Tibial nerve (tissue), 4 donors: ENCODE measurements around the gene DOCK1. TPM values are rescaled to one million over a fixed set of nuclear protein-coding genes. Genes with fewer than 3 reads are reported as not detected.
A peak's percentile ranks its signal among the peaks of the same experiment; 100 is the strongest.

Experiments used
- DNase-seq, 2 donors: peaks; one replicate each; pipeline ENCODE4 v3.0.0-alpha.2; 2019; ENCODE audit warnings: low spot score in 2 of 2
- H3K27ac ChIP-seq, 4 donors: fragments of 200-600 bp; sonication (generic) in 3 of 4; one replicate each; pipeline ENCODE4 v1.5.1; 2017 to 2019; ENCODE audit warnings: mild to moderate bottlenecking in 1 of 4
- H3K27me3 ChIP-seq, 2 donors: fragments of 200-600 bp; sonication (generic) in 1 of 2; one replicate each; pipeline versions ENCODE4 v1.5.1 to v1.6.0; 2017 to 2019
- H3K36me3 ChIP-seq, 3 donors: fragments of 200-600 bp; sonication (generic); one replicate each; pipeline ENCODE4 v1.5.1; 2018 to 2019
- H3K4me1 ChIP-seq, 4 donors: fragments of 200-600 bp; sonication (generic) in 3 of 4; one replicate each; pipeline ENCODE4 v1.5.1; 2017 to 2019
- H3K4me3 ChIP-seq, 4 donors: fragments of 200-600 bp; sonication (generic) in 3 of 4; one replicate each; pipeline ENCODE4 v1.5.1; 2017 to 2019; ENCODE audit warnings: mild to moderate bottlenecking in 1 of 4, moderate library complexity in 1 of 4
- H3K9me3 ChIP-seq, 4 donors: fragments of 200-600 bp; sonication (generic) in 3 of 4; one replicate each; pipeline ENCODE4 v1.5.1; 2017 to 2019
- EP300 ChIP-seq, 2 donors: sonication (generic); formaldehyde crosslinking; IDR thresholded peaks; one replicate each; pipeline ENCODE4 v1.6.1; 2017; ENCODE audit warnings: antibody characterized with exemption in 2 of 2, mild to moderate bottlenecking in 1 of 2
- POLR2A ChIP-seq, 2 donors: fragments of 450-650 bp; IDR thresholded peaks; one replicate each; pipeline ENCODE4 v1.6.1; 2017; ENCODE audit warnings: antibody characterized with exemption in 2 of 2, mild to moderate bottlenecking in 2 of 2, moderate library complexity in 2 of 2
- WGBS, 2 donors: methylation state at CpG; one replicate each; pipeline ENCODE4 v1.1.5; 2018; 5-methylcytosine and 5-hydroxymethylcytosine counted together
- total RNA-seq, 4 donors: library from RNA; depleted of rRNA; stranded (reverse); fragments of >200 nt; gene quantifications; one replicate each; pipeline ENCODE4 v1.1.0, GENCODE V29; 2016
- TF ChIP-seq, protein P1 (sequence below), 5 experiments: fragments of 200-600 bp in 3 of 5; fragments of 450-650 bp in 2 of 5; sonication (generic) in 3 of 5; IDR thresholded peaks; one replicate each; pipeline ENCODE4 v1.5.1; 2016 to 2019; ENCODE audit warnings: antibody characterized with exemption in 5 of 5, mild to moderate bottlenecking in 3 of 5, moderate library complexity in 2 of 5

DOCK1 gene
- total RNA-seq, 4 donors from 2014 or later: 57.3 to 76.7 (median 63.7) TPM

DNA sequence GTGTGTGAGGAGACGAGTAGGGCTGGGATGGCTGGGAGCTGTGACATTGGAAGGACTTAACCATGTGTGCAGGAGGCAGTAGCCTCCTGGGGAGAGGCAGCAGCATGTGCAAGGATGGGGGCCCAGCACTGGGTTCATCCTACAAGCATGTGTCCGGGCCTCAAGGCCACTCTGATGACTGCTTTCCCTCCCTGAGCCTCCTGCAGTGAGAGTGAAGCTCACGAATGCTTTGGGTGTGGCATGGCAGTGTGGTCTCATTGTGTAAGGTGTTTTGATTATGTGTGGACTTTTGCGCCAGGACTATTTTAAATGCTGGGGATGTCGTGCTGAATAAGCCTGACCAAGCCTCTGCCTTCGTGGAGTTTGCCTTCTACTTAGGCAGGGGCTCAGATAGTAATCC lies 413.2 kb downstream of the DOCK1 start:
- Histone ChIP-seq H3K27me3 (no peaks in the 10 kb centered on the region), H3K27ac (no peak overlapping the region), H3K9me3 (no peaks in the 10 kb centered on the region), H3K4me1 (peaks cover 0 to 32% (median 6%) of the 10 kb centered on the region in 4 donors), H3K4me3 (no peak overlapping the region), H3K36me3 (no peaks in the 10 kb centered on the region)
- DNase-seq: no peak
- WGBS, 2 donors: 76 to 86% methylated on average over 6 of the region's 6 CpGs
- no peak for TF ChIP-seq EP300 (IDR thresholded peaks at IDR 0.05)
- no peak for TF ChIP-seq POLR2A (IDR thresholded peaks at IDR 0.05)
- TF ChIP-seq, protein P1, sequence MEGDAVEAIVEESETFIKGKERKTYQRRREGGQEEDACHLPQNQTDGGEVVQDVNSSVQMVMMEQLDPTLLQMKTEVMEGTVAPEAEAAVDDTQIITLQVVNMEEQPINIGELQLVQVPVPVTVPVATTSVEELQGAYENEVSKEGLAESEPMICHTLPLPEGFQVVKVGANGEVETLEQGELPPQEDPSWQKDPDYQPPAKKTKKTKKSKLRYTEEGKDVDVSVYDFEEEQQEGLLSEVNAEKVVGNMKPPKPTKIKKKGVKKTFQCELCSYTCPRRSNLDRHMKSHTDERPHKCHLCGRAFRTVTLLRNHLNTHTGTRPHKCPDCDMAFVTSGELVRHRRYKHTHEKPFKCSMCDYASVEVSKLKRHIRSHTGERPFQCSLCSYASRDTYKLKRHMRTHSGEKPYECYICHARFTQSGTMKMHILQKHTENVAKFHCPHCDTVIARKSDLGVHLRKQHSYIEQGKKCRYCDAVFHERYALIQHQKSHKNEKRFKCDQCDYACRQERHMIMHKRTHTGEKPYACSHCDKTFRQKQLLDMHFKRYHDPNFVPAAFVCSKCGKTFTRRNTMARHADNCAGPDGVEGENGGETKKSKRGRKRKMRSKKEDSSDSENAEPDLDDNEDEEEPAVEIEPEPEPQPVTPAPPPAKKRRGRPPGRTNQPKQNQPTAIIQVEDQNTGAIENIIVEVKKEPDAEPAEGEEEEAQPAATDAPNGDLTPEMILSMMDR (IDR thresholded peaks at IDR 0.05): no peak

- Histone ChIP-seq H3K9me3 (no peaks in the 10 kb centered on the region), H3K4me3 (no peak overlapping the region), H3K27me3 (no peaks in the 10 kb centered on the region), H3K36me3 (no peaks in the 10 kb centered on the region), H3K4me1 (peaks cover 0 to 23% (median 3%) of the 10 kb centered on the region in 4 donors), H3K27ac (no peak overlapping the region)
- 94 to 95% methylated on average over 9 of the region's 9 CpGs for WGBS, 2 donors
- DNase-seq: no peak
- TF ChIP-seq POLR2A (IDR thresholded peaks at IDR 0.05) (no peak), EP300 (IDR thresholded peaks at IDR 0.05) (no peak)
- TF ChIP-seq, protein P1 (IDR thresholded peaks at IDR 0.05): no peak
These were observed 414.0 kb downstream of the DOCK1 start for GRCh38 chr10:127319271-127319670.

- 81% methylated on average over 10 of the region's 10 CpGs for WGBS, 2 donors
- Histone ChIP-seq H3K9me3 (no peaks in the 10 kb centered on the region), H3K36me3 (no peaks in the 10 kb centered on the region), H3K27ac (no peak overlapping the region), H3K4me1 (peaks cover 0 to 19% (median under 1%) of the 10 kb centered on the region in 4 donors), H3K27me3 (no peaks in the 10 kb centered on the region), H3K4me3 (no peak overlapping the region)
- TF ChIP-seq POLR2A (IDR thresholded peaks at IDR 0.05) (no peak), EP300 (IDR thresholded peaks at IDR 0.05) (no peak)
- TF ChIP-seq, protein P1 (IDR thresholded peaks at IDR 0.05): no peak
- no peak for DNase-seq
These were observed 414.5 kb downstream of the DOCK1 start for GRCh38 chr10:127319691-127320090.

DNA sequence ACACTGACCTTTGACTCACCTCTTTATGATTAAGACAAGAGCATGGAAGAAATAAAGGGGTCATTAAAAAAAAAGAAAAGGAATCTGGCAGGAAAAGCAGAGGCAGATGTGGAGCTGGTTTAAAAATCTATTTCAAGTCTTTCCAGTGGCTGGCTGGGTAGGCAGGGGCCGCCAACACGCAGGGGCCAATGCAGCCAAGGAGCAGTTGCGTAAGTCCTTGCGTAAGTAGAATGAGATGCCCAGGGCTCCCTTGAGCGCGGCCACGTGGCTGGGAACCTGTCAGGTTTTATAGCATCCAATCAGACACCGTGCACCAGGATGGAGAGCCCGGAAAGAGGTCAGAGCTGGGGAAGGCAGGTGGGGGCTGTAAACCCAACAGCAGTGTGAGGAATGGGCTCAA lies 414.9 kb downstream of the DOCK1 start:
- TF ChIP-seq POLR2A (IDR thresholded peaks at IDR 0.05) (no peak), EP300 (IDR thresholded peaks at IDR 0.05) (no peak)
- TF ChIP-seq, protein P1 (IDR thresholded peaks at IDR 0.05): no peak
- Histone ChIP-seq H3K4me1 (peaks cover 0 to 14% (median 0%) of the 10 kb centered on the region in 4 donors), H3K27me3 (no peaks in the 10 kb centered on the region), H3K27ac (no peak overlapping the region), H3K4me3 (no peak overlapping the region), H3K9me3 (no peaks in the 10 kb centered on the region), H3K36me3 (no peaks in the 10 kb centered on the region)
- DNase-seq: peak in 1 of 2 donors; percentile 21
- 78 to 86% methylated on average over 9 of the region's 9 CpGs for WGBS, 2 donors

- H3K9me3 ChIP-seq: no peaks in the 10 kb centered on the region
- H3K4me1 ChIP-seq: no peaks in the 10 kb centered on the region
- no peaks in the 10 kb centered on the region for H3K27me3 ChIP-seq
- no peak for DNase-seq
- no peak overlapping the region for H3K4me3 ChIP-seq
- no peak overlapping the region for H3K27ac ChIP-seq
- H3K36me3 ChIP-seq: no peaks in the 10 kb centered on the region
- TF ChIP-seq POLR2A (IDR thresholded peaks at IDR 0.05) (no peak), EP300 (IDR thresholded peaks at IDR 0.05) (no peak)
- TF ChIP-seq, protein P1 (IDR thresholded peaks at IDR 0.05): no peak
- 90 to 100% methylated on average over 1 of the region's 1 CpG for WGBS, 2 donors
These were observed 417.1 kb downstream of the DOCK1 start for GRCh38 chr10:127322286-127322685.
